Measurements from ENCODE around the gene DSCAM. TPM values are rescaled to one million over a fixed set of nuclear protein-coding genes. Genes with fewer than 3 reads are reported as not detected.
"Not testable (repeated sequence)": the region's sequence is repeated elsewhere in the genome, so short reads cannot be mapped to it uniquely, and the experiment has no call there.

The DSCAM gene
- total RNA-seq, 4 donors from 2014 or later = 0.07 TPM; not detected in 3

DNA sequence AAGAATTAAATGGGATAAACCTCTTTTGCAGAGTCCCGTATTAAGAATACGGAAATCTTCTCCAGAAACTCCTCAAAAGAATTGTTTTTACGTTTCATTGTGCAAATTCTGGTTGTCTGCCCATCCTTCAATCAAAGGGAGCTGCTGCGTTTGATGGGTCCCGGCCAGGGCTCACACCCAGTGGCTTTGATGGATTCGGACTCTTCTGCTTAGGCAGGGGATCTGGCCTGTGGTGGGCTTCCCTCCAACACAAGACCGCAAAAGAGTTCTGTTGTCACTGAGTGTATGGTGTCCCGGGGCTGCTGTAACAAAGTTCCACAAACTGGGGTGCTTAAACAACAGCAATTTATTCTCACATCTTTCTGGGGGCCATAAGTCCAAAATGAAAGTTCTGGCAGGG lies 577.7 kb downstream of the DSCAM start:
- H3K27ac ChIP-seq = no peak overlapping the region
- H3K36me3 ChIP-seq = no peaks in the 10 kb centered on the region
- no peaks in the 10 kb centered on the region for H3K9me3 ChIP-seq
- no peak for DNase-seq
- H3K4me3 ChIP-seq = no peak overlapping the region
- intact Hi-C loops (cut with DNase I; ENCODE audit: low total_unique reads) = no loop called here
- H3K4me1 ChIP-seq = no peaks in the 10 kb centered on the region
- TF ChIP-seq, protein P1, sequence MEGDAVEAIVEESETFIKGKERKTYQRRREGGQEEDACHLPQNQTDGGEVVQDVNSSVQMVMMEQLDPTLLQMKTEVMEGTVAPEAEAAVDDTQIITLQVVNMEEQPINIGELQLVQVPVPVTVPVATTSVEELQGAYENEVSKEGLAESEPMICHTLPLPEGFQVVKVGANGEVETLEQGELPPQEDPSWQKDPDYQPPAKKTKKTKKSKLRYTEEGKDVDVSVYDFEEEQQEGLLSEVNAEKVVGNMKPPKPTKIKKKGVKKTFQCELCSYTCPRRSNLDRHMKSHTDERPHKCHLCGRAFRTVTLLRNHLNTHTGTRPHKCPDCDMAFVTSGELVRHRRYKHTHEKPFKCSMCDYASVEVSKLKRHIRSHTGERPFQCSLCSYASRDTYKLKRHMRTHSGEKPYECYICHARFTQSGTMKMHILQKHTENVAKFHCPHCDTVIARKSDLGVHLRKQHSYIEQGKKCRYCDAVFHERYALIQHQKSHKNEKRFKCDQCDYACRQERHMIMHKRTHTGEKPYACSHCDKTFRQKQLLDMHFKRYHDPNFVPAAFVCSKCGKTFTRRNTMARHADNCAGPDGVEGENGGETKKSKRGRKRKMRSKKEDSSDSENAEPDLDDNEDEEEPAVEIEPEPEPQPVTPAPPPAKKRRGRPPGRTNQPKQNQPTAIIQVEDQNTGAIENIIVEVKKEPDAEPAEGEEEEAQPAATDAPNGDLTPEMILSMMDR (IDR thresholded peaks at IDR 0.05) = no peak
- no peak for TF ChIP-seq POLR2A (IDR thresholded peaks at IDR 0.05)
- no peaks in the 10 kb centered on the region for H3K27me3 ChIP-seq

DNA sequence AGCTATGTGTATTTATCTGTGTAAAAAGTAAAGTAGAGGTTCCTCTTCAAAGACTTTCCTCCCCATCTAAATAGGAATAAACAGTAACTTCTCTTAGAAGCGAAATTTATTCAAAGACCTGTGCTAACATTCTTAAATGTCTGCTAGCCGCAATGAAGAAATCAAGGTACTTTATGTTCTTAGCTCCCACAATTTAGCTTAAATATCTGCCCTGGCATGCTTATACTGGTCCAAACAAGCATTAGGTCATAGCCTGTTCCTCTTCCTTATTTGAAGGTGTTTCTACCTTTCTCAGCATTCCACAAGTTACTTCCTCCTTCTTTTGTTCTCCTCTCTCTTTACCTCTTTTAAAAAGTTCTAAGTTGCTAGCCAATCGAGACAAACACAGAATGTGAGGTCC lies 588.5 kb downstream of the DSCAM start:
- intact Hi-C loops (cut with DNase I; ENCODE audit: low total_unique reads); H3K4me1 ChIP-seq; H3K27me3 ChIP-seq; H3K4me3 ChIP-seq; DNase-seq; H3K9me3 ChIP-seq; H3K36me3 ChIP-seq; H3K27ac ChIP-seq: not testable (repeated sequence)

DNA sequence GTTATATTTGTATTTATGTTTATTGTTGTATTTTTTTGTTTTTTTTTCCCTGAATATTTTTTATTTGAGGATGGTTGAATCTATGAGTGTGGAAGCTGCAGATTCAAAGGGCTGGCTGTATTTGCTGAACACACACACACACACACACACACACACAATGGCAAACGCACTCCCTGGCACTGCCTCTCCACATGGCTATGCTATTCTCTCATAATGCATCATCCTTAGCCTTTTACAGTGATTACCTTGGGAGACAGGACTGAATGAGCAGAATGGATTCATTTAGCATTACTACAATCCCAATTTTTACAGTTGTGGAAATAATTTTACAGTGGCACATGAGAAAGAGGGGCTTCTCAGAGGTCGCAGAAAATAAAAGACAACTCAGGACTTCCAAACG lies 589.6 kb downstream of the DSCAM start:
- H3K4me1 ChIP-seq = no peaks in the 10 kb centered on the region
- H3K27me3 ChIP-seq = no peaks in the 10 kb centered on the region
- no peaks in the 10 kb centered on the region for H3K9me3 ChIP-seq
- H3K4me3 ChIP-seq = no peak overlapping the region
- no peak overlapping the region for H3K27ac ChIP-seq
- no peak for DNase-seq
- intact Hi-C loops (cut with DNase I; ENCODE audit: low total_unique reads) = no loop called here
- H3K36me3 ChIP-seq = no peaks in the 10 kb centered on the region
- no peak for TF ChIP-seq POLR2A (IDR thresholded peaks at IDR 0.05)
- TF ChIP-seq, protein P1 (IDR thresholded peaks at IDR 0.05) = no peak

DNA sequence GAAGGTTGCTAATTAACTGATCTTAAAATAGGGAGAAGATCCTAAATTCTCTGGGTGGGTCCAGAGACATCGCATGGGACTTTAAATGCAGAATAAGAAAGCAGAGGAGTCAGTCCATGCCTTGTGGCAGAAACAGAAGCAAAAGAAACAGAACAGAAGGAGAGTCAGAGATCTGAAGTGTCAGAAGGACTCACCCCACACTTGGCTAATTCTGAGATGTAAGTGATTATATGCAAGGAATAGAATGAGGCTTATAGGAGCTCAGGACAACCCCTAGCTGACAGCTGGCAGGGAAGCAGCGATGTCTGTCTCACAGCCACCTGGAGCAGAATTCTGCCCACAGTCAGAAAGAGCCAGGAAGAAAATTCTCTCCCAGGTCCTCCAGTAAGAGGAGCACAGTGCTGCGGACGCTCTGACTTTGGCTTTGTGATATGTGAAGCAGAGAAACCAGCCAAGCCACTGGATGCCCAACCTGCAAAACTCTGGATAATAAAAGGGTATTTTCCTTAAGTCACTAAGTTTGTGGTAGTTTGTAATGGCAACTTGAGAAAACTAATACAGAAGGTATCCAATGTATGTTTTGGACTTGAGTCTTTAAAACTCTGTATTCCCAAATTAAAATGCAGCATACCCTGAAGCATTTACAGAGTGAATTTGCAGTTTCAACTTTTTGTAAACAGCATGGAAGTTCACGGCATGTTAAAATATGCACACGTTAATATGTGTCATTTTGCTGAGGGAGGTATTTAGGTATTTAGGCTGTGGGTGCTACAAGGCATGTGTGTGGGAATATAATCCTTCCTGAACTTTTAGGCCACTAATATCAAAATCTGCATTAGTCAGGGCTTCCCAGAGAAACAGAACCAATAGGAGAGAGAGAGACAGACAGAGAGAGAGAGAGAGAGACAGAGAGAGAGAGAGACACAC lies 591.2 kb downstream of the DSCAM start:
- no peaks in the 10 kb centered on the region for H3K27me3 ChIP-seq

DNA sequence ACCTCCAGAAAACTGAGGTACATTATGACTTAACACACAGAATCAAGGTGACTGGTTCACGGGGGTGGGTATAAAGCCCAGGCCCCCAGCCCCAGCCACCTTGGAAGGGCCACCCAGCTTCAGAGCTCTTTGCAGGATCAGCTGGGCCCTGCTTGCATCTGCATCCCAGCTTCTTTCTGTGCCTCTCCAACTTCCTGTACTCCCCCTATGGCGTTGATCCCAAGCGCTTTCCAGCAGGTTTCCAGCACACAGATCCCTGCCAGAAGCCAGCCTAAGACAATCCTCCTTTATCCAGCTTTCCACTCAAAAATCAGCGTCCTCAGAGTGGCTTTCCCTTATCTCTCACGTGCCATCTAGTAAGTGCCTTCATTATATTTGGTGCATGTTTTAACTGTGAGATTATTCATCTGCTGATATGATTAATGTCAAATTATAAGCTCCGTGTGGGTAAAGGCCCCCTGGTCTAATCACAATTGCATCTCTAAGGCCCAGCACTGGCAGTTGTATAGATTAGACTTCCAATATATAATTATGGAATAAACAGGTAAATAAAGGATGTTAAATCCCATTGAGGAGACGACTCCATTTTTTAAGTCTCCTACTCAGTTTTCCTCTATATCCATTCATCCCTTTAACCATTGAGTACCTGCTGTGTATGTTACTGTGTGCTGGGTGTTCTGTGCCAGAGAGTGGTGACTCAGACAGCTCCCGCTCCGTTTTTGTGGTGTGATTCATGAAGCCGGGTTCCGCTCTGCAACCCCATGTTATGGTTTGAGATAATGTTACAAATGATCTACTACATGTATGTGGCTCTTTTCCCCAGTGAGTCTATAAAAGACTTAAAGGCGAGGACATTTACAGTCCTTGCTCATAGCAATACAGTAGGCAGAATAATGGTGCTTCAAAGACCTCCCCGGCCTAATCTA lies 592.2 kb downstream of the DSCAM start:
- no peaks in the 10 kb centered on the region for H3K27me3 ChIP-seq
- DNase-seq = no peak

More for the DNA sequence above, 591.2 kb downstream of the DSCAM start:
- H3K4me1 ChIP-seq = no peaks in the 10 kb centered on the region
- no peak overlapping the region for H3K4me3 ChIP-seq
- DNase-seq = no peak
- H3K9me3 ChIP-seq = no peaks in the 10 kb centered on the region
- intact Hi-C loops (cut with DNase I; ENCODE audit: low total_unique reads) = no loop called here
- TF ChIP-seq, protein P1 (IDR thresholded peaks at IDR 0.05) = no peak
- no peak for TF ChIP-seq POLR2A (IDR thresholded peaks at IDR 0.05)
- no peak overlapping the region for H3K27ac ChIP-seq
- no peaks in the 10 kb centered on the region for H3K36me3 ChIP-seq

More for the DNA sequence above, 592.2 kb downstream of the DSCAM start:
- H3K4me3 ChIP-seq = no peak overlapping the region
- intact Hi-C loops (cut with DNase I; ENCODE audit: low total_unique reads) = no loop called here
- H3K27ac ChIP-seq = no peak overlapping the region
- no peaks in the 10 kb centered on the region for H3K9me3 ChIP-seq
- H3K36me3 ChIP-seq = no peaks in the 10 kb centered on the region
- no peaks in the 10 kb centered on the region for H3K4me1 ChIP-seq
- no peak for TF ChIP-seq POLR2A (IDR thresholded peaks at IDR 0.05)
- TF ChIP-seq, protein P1 (IDR thresholded peaks at IDR 0.05) = no peak

All from uterus (tissue), 4 donors.